Gastrocnemius medialis (tissue), 4 donors: ENCODE results near the gene ZNF529.

ENCODE experiments used
- POLR2A ChIP-seq, 2 donors: fragments of 450-650 bp; IDR thresholded peaks; one replicate each; pipeline ENCODE4 v1.6.1; 2017; ENCODE audit warnings: antibody characterized with exemption in 2 of 2, mild to moderate bottlenecking in 2 of 2, moderate library complexity in 2 of 2
- TF ChIP-seq, protein P1 (sequence below), 5 experiments: fragments of 450-650 bp in 3 of 5; fragments of 200-600 bp in 2 of 5; sonication (generic) in 2 of 5; IDR thresholded peaks in 4 of 5; conservative IDR thresholded peaks in 1 of 5; 1 replicate in 4 of 5; 2 replicates in 1 of 5; pipeline ENCODE4 v1.5.1; 2016 to 2019; ENCODE audit warnings: antibody characterized with exemption in 5 of 5, mild to moderate bottlenecking in 3 of 5, moderate library complexity in 3 of 5

DNA sequence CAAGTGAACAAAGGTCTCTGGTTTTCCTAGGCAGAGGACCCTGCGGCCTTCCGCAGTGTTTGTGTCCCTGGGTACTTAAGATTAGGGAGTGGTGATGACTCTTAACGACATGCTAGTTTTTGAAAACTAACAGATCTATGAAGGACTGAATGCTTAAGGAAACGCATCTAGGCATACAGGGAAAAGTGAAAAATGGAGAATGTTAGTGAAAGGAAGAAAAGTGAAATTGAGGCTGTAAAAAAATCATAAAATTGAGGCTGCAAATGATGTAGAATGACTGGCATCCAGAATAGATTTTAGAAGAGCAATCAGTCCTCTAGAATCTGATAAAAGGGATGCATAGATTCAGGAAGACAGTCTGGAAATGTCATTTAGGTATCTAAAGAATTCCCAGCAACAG, 48.5 kb downstream of the ZNF529 start:
- TF ChIP-seq, protein P1, sequence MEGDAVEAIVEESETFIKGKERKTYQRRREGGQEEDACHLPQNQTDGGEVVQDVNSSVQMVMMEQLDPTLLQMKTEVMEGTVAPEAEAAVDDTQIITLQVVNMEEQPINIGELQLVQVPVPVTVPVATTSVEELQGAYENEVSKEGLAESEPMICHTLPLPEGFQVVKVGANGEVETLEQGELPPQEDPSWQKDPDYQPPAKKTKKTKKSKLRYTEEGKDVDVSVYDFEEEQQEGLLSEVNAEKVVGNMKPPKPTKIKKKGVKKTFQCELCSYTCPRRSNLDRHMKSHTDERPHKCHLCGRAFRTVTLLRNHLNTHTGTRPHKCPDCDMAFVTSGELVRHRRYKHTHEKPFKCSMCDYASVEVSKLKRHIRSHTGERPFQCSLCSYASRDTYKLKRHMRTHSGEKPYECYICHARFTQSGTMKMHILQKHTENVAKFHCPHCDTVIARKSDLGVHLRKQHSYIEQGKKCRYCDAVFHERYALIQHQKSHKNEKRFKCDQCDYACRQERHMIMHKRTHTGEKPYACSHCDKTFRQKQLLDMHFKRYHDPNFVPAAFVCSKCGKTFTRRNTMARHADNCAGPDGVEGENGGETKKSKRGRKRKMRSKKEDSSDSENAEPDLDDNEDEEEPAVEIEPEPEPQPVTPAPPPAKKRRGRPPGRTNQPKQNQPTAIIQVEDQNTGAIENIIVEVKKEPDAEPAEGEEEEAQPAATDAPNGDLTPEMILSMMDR (IDR thresholded peaks at IDR 0.05 in 4 of 5, conservative IDR thresholded peaks at IDR 0.05 in 1 of 5): no peak
- TF ChIP-seq POLR2A (IDR thresholded peaks at IDR 0.05): no peak
